GM10248 (cell line): ENCODE data around the gene EDC3.

Experiments used
- CTCF ChIA-PET: fragments of 300-600 bp; sonication (Branson Sonifier 250); formaldehyde crosslinking; extraction: SDS; loops from one replicate; lab custom pipeline; 2021; ENCODE audit warnings: antibody characterized with exemption; lab: Yijun Ruan, JAX
- POLR2A ChIA-PET: fragments of 350-650 bp; sonication (Branson Sonifier 250); formaldehyde crosslinking; extraction: SDS; loops from one replicate; lab custom pipeline; 2020; ENCODE audit warnings: antibody characterized with exemption; lab: Yijun Ruan, JAX
- DNase-seq: peaks from one replicate; pipeline ENCODE4 v3.0.0; 2012; ENCODE audit errors: extremely low spot score
- TF ChIP-seq, protein P1 (sequence below): IDR thresholded peaks from 2 replicates; pipeline ENCODE4 v1.5.1; 2012; ENCODE audit warnings: mild to moderate bottlenecking, low read depth; ENCODE audit errors: extremely low read depth, missing control alignments, control extremely low read depth

Gene EDC3

DNA sequence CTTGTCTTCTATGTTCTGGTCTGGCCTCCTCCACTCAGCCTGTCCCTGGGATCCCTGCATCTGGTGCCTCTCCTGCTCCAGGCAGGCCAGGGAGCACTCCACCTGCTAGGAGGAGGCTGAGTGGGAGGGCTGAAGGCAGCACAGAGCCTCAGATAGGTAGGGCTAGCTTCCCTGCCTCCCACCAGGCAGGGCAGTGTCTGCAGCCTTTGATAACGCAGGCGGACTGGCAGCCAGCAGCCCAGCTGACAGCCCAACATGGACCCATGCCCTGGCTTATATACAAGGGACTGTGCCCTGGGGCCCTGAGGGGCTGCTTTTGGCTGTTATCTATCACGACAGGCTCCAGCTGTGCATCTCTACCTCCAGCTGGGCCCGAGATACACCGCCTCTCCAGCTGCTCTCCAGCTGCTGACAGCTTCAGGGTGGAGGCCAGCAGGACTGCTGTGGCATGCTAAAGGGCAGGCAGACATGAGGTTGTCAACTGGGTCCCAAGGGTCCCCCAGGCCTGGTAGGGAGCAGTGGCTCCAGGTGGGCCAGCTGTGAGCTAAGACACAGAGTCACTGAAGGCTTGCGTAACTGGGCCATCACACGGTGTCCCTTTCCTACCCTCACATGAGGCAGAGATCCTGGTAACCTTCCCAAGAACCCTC lies 85.4 kb downstream of the EDC3 start:
- TF ChIP-seq, protein P1, sequence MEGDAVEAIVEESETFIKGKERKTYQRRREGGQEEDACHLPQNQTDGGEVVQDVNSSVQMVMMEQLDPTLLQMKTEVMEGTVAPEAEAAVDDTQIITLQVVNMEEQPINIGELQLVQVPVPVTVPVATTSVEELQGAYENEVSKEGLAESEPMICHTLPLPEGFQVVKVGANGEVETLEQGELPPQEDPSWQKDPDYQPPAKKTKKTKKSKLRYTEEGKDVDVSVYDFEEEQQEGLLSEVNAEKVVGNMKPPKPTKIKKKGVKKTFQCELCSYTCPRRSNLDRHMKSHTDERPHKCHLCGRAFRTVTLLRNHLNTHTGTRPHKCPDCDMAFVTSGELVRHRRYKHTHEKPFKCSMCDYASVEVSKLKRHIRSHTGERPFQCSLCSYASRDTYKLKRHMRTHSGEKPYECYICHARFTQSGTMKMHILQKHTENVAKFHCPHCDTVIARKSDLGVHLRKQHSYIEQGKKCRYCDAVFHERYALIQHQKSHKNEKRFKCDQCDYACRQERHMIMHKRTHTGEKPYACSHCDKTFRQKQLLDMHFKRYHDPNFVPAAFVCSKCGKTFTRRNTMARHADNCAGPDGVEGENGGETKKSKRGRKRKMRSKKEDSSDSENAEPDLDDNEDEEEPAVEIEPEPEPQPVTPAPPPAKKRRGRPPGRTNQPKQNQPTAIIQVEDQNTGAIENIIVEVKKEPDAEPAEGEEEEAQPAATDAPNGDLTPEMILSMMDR, result no peak

DNA sequence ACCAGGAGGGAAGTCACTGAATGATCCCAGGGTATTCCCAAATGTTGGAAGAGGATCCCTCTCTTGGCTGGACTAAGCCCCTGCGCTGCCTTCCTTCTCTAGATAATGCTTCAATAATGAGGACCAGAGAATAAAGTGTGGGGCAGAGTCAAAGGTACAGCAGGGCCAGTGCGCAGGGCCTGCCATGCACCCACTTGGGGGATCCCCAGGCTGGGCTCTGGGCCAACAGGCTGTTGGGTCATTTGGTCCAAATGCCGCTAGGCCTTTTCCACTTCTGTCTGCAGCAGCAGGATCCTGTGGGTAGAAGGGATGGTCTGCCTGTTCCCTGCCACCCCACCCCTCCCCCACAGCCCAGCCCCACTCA lies 85.9 kb downstream of the EDC3 start:
- TF ChIP-seq, protein P1, result no peak
- CTCF ChIA-PET, result interaction anchor here (0.7 to 36.2 kb wide), 7 partner anchors 9 to 166 kb away, joined by 3 to 690 read pairs (median 3); partner anchors contain the start of gene CSK
- no peak for DNase-seq
- POLR2A ChIA-PET, result no interaction called here

More for the DNA sequence above, 85.4 kb downstream of the EDC3 start:
- DNase-seq, result no peak
- POLR2A ChIA-PET, result interaction anchor here (0.5 to 1.0 kb wide), 4 partner anchors 12 to 502 kb away, joined by 3 to 5 read pairs (median 4); no protein-coding TSS in a partner anchor
- CTCF ChIA-PET, result interaction anchor here (0.7 to 36.2 kb wide), 10 partner anchors 8 to 166 kb away, joined by 3 to 690 read pairs (median 3); partner anchors contain the start of gene CSK

- DNase-seq, result no peak
- POLR2A ChIA-PET, result no interaction called here
- CTCF ChIA-PET, result interaction anchor here (1.7 kb wide), 1 partner anchor 10 kb away, joined by 4 read pairs; no protein-coding TSS in a partner anchor
- TF ChIP-seq, protein P1, result no peak
Observed at GRCh38 chr15:74608786-74609185, 87.0 kb downstream of the EDC3 start.

DNA sequence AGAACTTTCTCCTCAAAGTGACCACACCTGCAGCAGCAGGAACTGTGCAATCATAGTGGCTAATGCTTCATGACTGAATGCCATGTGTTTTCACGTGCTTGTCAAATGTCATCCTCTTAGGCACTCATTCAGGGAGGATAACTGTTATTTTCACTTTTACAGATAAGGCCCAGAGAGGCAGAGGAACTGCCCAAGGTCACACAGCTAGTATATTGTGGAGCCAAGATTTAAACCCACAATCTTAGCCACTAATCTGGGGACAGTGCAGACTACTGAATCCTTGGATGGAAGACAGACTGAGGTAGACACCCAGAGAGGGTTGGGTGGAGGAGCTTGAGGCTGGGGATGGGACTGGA lies 90.1 kb downstream of the EDC3 start:
- CTCF ChIA-PET, result interaction anchor here (0.7 kb wide), 1 partner anchor 60 kb away, joined by 3 read pairs; no protein-coding TSS in a partner anchor
- POLR2A ChIA-PET, result no interaction called here
- DNase-seq, result no peak
- TF ChIP-seq, protein P1, result no peak

DNA sequence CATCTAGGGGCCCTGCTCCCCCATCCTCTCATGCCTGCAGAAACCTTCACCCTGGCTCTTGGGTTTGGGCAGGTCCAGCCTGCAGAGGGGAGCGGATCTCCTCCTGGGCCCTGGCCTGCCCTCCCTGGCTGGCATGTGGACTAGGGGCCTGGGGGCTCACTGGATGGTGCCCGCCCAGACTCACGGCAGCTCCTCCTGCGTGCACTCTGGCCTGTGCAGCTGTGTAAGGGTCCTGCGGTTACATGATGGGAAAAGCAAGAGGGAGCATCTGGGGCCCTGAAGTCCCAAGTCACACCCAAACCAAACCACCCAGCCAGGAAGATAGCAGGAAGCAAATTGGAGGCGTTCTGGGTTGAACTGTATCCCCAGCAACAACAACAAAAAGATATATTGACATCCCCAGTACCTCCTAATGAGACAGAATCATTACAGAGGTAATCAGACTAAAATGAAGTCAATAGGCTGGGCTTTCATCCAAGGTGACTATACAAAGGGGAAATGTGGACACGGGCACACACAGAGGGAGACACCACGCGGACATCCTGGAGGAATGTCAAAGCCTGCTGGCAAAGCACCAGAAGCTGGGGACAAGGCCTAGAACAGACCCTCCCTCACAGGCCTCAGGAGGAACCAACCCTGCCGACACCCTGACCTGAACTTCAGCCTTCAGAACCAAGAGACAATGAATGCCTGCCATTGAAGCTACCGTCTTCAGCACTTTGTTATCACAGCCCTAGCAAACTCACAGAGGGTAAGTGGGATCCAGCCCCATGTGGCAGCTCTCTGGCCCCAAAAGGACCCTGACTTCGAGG lies 90.6 kb downstream of the EDC3 start:
- TF ChIP-seq, protein P1, result no peak
- POLR2A ChIA-PET, result interaction anchor here (0.7 kb wide), 1 partner anchor 53 kb away, joined by 4 read pairs; no protein-coding TSS in a partner anchor
- CTCF ChIA-PET, result interaction anchor here (0.7 to 1.4 kb wide), 2 partner anchors 60 to 296 kb away, joined by 3 read pairs; no protein-coding TSS in a partner anchor
- no peak for DNase-seq
